ENCODE data around the gene TEPSIN.

Gene TEPSIN

DNA sequence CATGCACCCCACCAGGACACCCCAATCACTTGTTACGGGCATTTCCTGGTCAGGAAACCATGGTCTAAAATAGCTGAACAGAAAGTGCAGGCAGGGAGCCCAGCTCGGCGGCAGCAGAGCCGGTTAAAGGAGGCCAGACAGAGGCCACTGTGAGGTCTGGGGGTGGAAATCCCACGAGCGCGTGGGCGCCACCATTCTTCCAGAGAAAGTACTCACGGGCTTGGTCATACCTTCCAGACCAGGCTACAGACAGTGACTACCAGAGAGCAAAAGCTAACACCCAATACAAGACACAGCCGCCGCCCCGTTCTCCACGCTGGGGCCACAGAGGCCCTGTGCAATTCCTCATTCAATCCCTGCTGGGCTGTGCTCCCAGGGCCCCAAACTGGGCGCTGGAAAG lies 28.0 kb downstream of the TEPSIN start:
- Mint-ChIP-seq H3K36me3 (ENCODE audit: low read depth) (no peaks in the 10 kb centered on the region), H3K27me3 (no peaks in the 10 kb centered on the region), H3K4me3 (no peak overlapping the region), H3K4me1 (ENCODE audit: low read depth) (no peaks in the 10 kb centered on the region), H3K9me3 (no peaks in the 10 kb centered on the region), H3K27ac (no peak overlapping the region)

DNA sequence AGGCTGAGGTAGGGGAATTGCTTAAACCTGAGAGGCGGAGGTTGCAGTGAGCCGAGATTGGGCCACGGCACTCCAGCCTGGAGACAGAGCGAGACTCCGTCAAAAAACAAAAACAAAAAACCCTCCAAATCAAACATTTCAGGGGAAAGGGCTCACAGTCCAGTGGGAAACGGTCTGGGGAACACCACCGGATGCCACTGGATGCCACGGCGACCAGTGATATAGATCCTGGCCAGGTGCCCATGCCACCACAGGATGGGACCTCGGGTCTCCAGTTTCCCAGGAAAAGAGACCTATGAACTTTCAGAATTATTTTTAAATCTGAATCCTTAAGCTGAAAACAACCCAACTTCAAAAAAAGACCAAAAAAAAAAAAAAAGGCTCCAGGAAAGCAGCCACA lies 28.4 kb downstream of the TEPSIN start:
- Mint-ChIP-seq H3K36me3 (ENCODE audit: low read depth) (no peaks in the 10 kb centered on the region), H3K4me3 (no peak overlapping the region), H3K27me3 (no peaks in the 10 kb centered on the region), H3K4me1 (ENCODE audit: low read depth) (no peaks in the 10 kb centered on the region), H3K27ac (no peak overlapping the region), H3K9me3 (no peaks in the 10 kb centered on the region)

DNA sequence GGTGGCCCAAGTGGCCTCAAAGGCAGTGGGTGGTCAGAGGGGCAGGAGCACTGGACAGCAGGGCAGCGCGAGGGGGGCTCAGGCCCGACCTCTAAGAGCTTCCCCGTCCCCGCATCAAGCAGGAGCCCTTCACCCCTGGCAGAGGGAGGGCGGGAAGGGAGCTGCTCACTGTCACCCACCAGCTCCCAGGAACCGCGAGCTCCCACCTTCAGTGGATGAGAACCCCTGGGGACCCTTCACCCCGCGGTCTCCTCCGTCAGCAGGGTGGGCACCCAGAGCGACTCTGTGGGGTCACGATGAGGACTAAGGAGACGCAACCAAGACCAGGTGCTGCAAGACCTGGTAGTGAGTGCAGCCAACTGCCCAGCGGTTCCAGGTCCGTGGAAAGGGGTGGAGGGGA lies 29.7 kb downstream of the TEPSIN start:
- Mint-ChIP-seq H3K27me3 (no peaks in the 10 kb centered on the region), H3K9me3 (no peaks in the 10 kb centered on the region), H3K27ac (no peak overlapping the region), H3K36me3 (ENCODE audit: low read depth) (no peaks in the 10 kb centered on the region), H3K4me3 (no peak overlapping the region), H3K4me1 (ENCODE audit: low read depth) (no peaks in the 10 kb centered on the region)

DNA sequence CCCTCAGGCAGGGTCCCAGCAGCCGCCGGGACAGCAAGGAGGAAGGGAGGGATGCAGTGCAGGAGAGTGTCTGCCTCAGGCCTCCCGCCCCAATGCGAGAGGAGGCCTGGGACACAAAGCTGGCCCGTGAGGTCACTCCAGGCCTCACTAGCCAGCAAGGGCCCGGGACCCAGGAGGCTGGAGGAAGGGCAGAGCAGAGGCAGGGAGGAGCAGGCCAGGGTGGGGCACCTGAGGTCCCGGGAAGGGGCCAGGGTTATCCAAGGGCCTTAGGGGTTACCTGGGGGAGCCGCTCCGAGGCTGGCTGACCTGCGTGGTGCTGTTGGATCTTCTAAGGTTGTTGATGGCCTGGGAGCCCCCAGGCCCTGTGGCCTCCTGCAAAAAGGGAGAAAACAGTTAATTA lies 30.2 kb downstream of the TEPSIN start:
- H3K4me1 Mint-ChIP-seq (ENCODE audit: low read depth), result no peaks in the 10 kb centered on the region
- no peak overlapping the region for H3K4me3 Mint-ChIP-seq
- H3K9me3 Mint-ChIP-seq, result no peaks in the 10 kb centered on the region
- H3K27ac Mint-ChIP-seq, result no peak overlapping the region
- no peaks in the 10 kb centered on the region for H3K27me3 Mint-ChIP-seq
- no peaks in the 10 kb centered on the region for H3K36me3 Mint-ChIP-seq (ENCODE audit: low read depth)

DNA sequence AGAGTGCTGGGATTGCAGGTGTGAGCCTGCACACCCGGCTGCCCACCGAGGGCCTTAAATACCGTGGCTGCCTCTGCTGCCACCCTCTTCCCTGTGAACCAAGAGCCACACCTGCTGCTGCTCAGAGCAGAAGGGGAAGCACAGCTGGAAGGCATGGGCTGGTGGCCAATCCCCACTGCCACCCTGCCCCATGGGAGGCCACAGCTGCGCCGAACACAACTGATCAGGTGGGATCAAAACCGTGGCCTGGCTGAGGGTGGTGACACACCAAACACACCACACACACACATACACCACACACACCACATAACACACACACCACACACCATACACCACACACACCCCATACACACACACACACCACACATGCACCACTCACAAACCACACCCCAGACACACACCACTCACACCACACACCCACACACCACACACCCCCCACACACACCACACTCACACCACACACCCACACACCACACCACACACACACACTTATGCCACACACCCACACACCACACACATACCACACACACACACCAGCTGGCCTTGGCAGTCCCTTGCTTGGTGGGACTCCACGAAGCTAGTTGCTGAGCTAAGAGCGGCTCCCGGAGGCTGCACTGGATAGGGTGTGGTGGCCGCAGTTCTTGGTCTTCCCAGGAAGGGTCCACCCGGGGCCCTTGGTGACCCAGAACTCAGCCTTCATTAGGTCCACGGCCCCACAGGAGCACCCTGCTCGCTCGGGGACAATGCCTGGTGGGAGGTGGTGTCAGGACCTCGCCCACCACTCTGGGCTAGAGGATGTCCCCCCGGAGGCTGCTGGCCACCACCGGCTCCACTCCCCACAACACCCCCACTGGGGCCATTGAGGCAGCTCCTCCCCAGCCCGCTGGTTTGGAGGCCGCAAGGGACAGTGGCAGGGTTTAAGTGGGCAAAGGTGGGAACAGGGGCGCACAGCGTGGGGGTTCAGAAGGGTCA lies 31.0 kb downstream of the TEPSIN start:
- Mint-ChIP-seq H3K27me3 (no peaks in the 10 kb centered on the region), H3K9me3 (no peaks in the 10 kb centered on the region), H3K4me1 (ENCODE audit: low read depth) (no peaks in the 10 kb centered on the region), H3K36me3 (ENCODE audit: low read depth) (no peaks in the 10 kb centered on the region), H3K4me3 (no peak overlapping the region), H3K27ac (no peak overlapping the region)

DNA sequence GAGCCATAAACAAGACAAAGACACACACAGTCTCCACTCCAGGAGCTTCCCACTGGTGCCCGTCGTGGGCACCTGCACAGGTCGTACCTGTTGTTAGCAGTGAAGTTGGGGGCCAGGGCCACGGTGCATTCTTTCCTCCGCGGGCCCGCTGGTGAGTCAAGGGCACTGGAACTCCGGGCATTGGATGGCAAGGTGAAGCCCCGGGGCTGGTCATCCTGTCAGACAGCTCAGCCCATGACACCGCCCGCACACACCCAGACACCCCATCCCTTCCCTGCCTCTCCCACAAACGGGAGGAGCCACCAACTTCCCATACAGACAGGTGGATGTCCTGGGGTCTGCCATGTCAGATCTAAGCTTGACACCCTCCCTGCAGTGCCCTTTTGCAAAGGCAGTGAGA lies 32.2 kb downstream of the TEPSIN start:
- no peaks in the 10 kb centered on the region for H3K4me1 Mint-ChIP-seq (ENCODE audit: low read depth)
- H3K27me3 Mint-ChIP-seq, result no peaks in the 10 kb centered on the region
- no peak overlapping the region for H3K27ac Mint-ChIP-seq
- H3K4me3 Mint-ChIP-seq, result no peak overlapping the region
- H3K36me3 Mint-ChIP-seq (ENCODE audit: low read depth), result no peaks in the 10 kb centered on the region
- H3K9me3 Mint-ChIP-seq, result no peaks in the 10 kb centered on the region

DNA sequence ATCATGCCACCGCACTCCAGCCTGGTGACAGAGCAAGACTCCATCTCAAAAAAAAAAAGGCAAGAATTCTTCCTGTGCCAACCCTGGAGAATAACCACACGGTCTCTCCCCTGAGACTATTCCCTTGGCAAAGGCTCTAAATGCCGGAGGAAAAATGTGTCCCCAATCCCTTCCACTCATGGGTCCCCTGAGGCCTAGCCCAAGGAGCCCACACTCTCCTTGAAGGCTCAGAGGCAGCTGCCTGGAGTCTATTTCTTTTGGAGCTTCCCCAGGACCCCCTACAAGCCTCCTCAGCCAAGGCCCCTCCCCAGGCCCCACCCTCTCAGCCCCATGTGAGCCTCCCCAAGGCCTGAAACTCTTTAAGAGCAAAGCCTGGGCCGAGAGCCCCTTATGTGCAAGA lies 32.7 kb downstream of the TEPSIN start:
- no peak overlapping the region for H3K4me3 Mint-ChIP-seq
- H3K27ac Mint-ChIP-seq, result no peak overlapping the region
- no peaks in the 10 kb centered on the region for H3K4me1 Mint-ChIP-seq (ENCODE audit: low read depth)
- H3K9me3 Mint-ChIP-seq, result no peaks in the 10 kb centered on the region
- H3K36me3 Mint-ChIP-seq (ENCODE audit: low read depth), result no peaks in the 10 kb centered on the region
- no peaks in the 10 kb centered on the region for H3K27me3 Mint-ChIP-seq

DNA sequence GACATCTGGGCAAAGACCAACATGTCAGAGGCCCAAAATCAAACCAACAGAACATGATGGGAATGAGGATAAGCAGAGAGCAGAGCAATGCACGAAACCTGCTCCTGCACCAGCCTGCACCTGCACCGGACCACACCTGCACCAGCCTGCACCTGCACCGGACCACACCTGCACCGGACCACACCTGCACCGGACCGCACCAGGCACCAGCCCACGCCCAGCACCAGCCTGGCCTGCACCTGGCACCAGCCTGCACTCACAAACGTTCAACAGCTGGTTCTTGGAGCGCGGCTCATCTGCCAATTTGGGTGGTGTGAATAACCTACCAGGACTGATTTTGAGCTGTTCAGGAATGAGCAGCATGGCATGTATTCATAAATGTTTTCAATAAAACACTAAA lies 34.3 kb downstream of the TEPSIN start:
- H3K36me3 Mint-ChIP-seq (ENCODE audit: low read depth), result no peaks in the 10 kb centered on the region
- H3K4me3 Mint-ChIP-seq, result no peak overlapping the region
- H3K9me3 Mint-ChIP-seq, result no peaks in the 10 kb centered on the region
- no peaks in the 10 kb centered on the region for H3K27me3 Mint-ChIP-seq
- H3K4me1 Mint-ChIP-seq (ENCODE audit: low read depth), result no peaks in the 10 kb centered on the region
- no peak overlapping the region for H3K27ac Mint-ChIP-seq

DNA sequence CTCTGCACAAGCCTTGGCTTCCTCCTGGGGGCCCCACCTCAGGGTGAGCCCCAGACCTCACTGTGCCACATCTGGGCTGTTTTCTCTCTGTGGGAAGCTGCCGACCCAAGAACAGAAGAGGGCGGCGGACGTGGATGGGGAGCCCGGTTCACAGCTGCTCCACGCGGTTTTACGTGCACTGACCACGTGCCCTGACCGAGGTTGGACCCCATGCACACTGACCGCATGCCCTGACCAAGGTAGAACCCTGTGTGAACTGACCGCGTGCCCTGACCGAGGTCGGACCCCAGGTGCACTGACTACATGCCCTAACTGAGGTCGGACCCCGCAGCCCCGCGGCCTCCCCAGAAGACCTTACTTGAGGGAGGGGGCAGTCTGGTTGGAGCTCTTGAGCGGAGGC lies 35.7 kb downstream of the TEPSIN start:
- no peak overlapping the region for H3K4me3 Mint-ChIP-seq
- no peaks in the 10 kb centered on the region for H3K4me1 Mint-ChIP-seq (ENCODE audit: low read depth)
- H3K27me3 Mint-ChIP-seq, result no peaks in the 10 kb centered on the region
- H3K36me3 Mint-ChIP-seq (ENCODE audit: low read depth), result no peaks in the 10 kb centered on the region
- no peaks in the 10 kb centered on the region for H3K9me3 Mint-ChIP-seq
- no peak overlapping the region for H3K27ac Mint-ChIP-seq

DNA sequence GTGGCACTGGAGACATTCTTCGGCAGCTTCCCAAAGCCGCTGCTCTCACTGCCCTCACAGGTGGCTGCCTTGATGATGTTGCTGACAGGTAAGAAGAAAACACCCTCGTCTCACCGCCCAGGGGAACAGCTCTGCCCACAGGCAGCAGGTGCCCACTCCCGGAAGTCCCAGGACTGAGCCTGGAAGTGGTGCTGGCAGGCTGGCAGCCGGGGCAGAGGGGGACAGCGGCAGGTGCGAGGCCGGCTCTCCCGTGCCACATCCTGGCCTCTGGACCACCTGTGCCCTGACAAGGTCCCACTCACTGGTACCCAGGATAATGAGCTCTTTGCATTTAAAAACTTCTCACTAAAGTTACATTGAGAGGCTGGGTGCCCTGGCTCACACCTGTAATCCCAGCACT lies 36.5 kb downstream of the TEPSIN start:
- H3K4me3 Mint-ChIP-seq, result no peak overlapping the region
- H3K27ac Mint-ChIP-seq, result no peak overlapping the region
- H3K27me3 Mint-ChIP-seq, result no peaks in the 10 kb centered on the region
- no peaks in the 10 kb centered on the region for H3K9me3 Mint-ChIP-seq
- H3K4me1 Mint-ChIP-seq (ENCODE audit: low read depth), result no peaks in the 10 kb centered on the region
- no peaks in the 10 kb centered on the region for H3K36me3 Mint-ChIP-seq (ENCODE audit: low read depth)

DNA sequence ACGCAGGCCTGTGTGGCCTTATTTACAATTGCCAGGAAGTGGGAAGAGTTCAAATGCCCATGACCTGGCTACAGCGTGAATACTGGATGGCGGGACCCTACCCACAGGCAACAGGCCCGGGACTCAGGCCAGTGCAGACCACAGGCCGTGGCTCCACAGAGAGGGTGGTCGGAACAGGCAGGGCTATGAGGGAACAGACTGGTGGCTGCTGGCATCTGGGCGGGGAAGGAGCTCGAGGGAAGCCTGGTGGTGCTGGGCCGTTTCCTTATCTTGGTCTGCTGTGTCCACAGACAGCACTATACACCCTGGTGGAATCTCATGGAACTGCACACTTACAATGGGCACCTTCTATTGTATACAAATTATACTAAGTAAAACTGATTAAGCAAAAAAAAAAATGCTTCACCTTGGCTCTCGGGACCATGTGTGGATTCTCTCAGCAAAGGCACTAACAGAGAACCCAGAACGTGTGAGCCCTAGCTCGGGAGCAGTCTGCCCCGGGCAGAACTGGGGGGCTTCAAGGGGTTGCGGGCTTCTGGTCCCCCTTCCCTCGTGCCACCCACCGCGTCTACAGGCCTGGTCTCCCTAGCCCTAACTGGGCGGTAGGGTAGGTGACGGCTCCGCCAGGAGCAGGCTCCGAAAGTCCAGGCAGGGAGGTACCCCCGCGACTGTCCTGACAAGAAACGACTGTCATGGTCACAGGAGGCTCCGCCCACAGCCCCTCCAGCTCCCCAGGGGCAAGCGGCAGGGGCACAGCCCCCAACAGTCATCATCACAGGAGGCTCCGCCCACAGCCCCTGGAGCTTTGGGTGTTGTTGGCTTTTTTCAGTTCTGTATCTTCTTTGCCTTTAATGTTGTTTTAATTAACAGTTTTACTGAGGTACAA lies 37.9 kb downstream of the TEPSIN start:
- Mint-ChIP-seq H3K27ac (no peak overlapping the region), H3K9me3 (no peaks in the 10 kb centered on the region), H3K4me1 (ENCODE audit: low read depth) (no peaks in the 10 kb centered on the region), H3K36me3 (ENCODE audit: low read depth) (no peaks in the 10 kb centered on the region), H3K27me3 (no peaks in the 10 kb centered on the region), H3K4me3 (no peak overlapping the region)

DNA sequence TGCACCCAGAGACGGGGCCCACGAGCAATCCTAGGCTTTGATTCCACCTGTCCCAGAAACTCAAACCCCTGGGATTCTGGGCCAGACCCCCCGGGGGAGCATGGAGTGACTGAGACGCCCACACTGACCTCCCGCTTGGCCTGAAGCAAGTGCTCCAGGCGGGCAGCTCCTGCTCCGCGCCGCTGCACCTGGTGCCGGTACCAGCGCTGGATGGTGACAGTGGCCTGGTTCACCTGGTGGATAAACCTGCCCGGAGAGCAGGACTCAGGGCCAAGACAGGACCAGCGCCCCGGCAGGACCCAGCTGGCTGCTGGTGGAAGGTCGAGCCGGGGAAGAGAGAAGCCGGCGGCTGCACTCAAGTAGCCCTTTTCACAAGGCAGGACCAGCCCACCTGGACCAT lies 38.7 kb downstream of the TEPSIN start:
- Mint-ChIP-seq H3K27ac (no peak overlapping the region), H3K4me3 (no peak overlapping the region), H3K27me3 (no peaks in the 10 kb centered on the region), H3K4me1 (ENCODE audit: low read depth) (no peaks in the 10 kb centered on the region), H3K36me3 (ENCODE audit: low read depth) (no peaks in the 10 kb centered on the region), H3K9me3 (no peaks in the 10 kb centered on the region)

DNA sequence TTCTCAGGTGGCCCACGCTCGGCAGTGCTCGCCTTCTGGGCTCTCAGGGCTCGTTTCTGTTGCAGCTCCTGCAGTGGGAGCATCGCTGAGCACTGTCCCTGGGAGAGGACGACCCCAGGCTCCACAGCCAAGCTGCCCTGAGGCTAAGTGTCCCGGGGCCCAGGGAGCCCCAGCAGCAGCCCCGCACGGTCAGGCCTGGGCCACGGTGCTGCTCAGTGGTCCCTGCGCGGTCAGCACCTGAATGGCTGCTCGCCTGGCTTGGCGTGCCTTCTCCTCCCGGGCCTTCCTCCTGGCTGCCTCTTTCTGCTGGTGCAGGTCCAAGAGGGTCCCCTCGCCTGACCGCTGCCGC lies 39.4 kb downstream of the TEPSIN start:
- H3K36me3 Mint-ChIP-seq (ENCODE audit: low read depth), result no peaks in the 10 kb centered on the region
- H3K4me1 Mint-ChIP-seq (ENCODE audit: low read depth), result no peaks in the 10 kb centered on the region
- H3K4me3 Mint-ChIP-seq, result no peak overlapping the region
- H3K27me3 Mint-ChIP-seq, result no peaks in the 10 kb centered on the region
- no peak overlapping the region for H3K27ac Mint-ChIP-seq
- H3K9me3 Mint-ChIP-seq, result no peaks in the 10 kb centered on the region

DNA sequence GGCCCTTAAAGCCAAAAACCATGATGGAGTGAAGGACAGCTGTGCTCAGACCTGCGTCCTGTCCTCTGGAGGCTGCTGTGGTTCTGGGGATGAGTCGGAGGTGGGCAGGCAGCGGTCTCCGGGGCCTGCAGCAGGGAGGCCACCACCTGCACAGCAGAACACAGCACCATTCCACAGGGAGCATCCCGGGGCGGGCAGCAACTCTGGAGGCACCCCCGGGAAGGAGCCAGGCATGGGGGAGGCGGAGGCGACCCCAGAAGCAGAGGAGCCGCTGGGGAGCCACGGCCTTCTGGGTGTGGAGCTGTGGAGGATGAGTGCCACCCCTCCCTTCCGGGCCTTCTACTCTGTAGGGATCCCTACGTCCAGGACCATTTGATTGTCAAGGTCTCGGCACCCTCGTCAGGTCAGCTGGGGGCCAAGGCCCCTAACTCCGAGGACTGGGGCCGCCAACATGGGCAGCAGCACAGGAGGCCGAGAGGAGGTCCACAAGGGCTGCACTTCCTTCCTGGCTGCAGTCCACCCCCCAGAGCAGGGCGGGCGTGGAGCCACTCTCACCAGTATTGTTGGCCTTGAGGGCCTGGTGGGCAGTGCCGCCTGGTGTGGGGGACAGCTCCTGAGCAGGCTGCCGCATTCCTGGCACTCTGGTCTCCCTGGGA lies 39.9 kb downstream of the TEPSIN start:
- no peaks in the 10 kb centered on the region for H3K9me3 Mint-ChIP-seq
- H3K4me1 Mint-ChIP-seq (ENCODE audit: low read depth), result no peaks in the 10 kb centered on the region
- H3K4me3 Mint-ChIP-seq, result no peak overlapping the region
- no peaks in the 10 kb centered on the region for H3K27me3 Mint-ChIP-seq
- no peaks in the 10 kb centered on the region for H3K36me3 Mint-ChIP-seq (ENCODE audit: low read depth)
- no peak overlapping the region for H3K27ac Mint-ChIP-seq

All from stimulated activated naive CD8-positive, alpha-beta T cell treated with anti-CD3 and anti-CD28 coated beads, Interleukin-15, Interleukin-2, amounts not matched to agents 100 ng/mL and 50 ng/mL, for 24 hours (primary cell).